Measurements from ENCODE around the gene FN1.

DNA sequence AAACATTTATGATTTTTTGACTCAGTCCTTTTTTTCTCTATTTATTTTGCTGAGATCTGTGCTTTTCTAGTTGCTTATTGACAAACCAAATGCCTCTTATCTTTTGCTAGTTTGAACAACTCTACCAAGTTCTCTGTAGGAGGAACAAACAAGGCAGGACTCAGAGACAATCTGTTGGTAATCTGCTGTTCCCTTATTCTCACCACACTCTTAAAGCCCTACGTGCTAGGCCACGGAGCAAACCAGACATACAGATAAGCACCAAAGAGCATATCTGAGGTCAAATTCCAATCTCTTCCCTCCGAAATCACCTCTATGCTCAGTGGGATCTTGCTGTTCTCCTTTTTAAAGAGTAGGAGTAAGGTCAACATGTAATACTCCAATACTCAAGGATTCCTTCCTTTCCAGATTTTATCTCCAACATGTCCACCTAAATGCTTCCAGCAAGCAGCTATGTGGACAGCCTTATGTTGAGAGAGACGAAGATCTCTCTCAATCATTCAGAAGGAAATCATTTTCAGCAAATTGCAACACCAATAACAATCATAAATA, 18.4 kb downstream of the FN1 start:
- TF ChIP-seq EZH2 (IDR thresholded peaks at IDR 0.05; ENCODE audit: borderline replicate concordance, low read depth, low read length, poor library complexity, severe bottlenecking): no peak
- TF ChIP-seq, protein P1, sequence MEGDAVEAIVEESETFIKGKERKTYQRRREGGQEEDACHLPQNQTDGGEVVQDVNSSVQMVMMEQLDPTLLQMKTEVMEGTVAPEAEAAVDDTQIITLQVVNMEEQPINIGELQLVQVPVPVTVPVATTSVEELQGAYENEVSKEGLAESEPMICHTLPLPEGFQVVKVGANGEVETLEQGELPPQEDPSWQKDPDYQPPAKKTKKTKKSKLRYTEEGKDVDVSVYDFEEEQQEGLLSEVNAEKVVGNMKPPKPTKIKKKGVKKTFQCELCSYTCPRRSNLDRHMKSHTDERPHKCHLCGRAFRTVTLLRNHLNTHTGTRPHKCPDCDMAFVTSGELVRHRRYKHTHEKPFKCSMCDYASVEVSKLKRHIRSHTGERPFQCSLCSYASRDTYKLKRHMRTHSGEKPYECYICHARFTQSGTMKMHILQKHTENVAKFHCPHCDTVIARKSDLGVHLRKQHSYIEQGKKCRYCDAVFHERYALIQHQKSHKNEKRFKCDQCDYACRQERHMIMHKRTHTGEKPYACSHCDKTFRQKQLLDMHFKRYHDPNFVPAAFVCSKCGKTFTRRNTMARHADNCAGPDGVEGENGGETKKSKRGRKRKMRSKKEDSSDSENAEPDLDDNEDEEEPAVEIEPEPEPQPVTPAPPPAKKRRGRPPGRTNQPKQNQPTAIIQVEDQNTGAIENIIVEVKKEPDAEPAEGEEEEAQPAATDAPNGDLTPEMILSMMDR (conservative IDR thresholded peaks at IDR 0.05; ENCODE audit: low read depth, low read length): no peak
